ENCODE measurements around the gene CXCR3. TPM values are rescaled to one million over a fixed set of nuclear protein-coding genes. Genes with fewer than 3 reads are reported as not detected.

Gene CXCR3
- 0.08 to 0.09 TPM (median 0.09 TPM) in 4 of 5 replicates, not detected in the other for total RNA-seq (2022; extraction: Qiagen RNA extraction)

DNA sequence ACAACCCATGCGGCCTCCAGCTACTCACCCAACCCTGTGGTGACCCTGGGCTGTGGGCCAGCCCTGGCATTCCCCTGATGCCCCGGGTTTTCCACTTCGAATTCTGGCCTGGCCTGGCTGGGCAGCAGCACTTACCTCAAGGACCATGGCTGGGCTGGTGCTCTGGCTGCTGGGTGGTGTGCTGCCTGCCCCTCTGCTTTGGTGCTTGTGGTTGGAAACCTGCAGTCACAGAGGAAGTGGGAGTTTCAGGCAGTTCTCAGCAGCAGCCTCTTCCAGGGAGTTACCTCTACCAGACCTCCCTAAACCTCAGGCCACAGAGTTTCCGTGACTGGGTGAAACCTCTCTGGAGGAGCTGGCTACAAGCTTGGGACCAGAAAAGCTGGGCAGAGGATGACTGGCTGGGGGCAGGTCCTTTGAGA is at the start of gene CXCR3:
CXCR3 (minus strand) TSS at position 209 of the 419 bp plus-strand sequence; CDS start at position 147, 62 bp downstream.

GRCh38 chrX:71667328-71668247 is 49.3 kb upstream of the CXCR3 start, which contains the start of gene LOC101059915:
Gene LOC101059915, plus strand, starts transcription at chrX:71667546.

GRCh38 chrX:71578253-71579135 is 39.8 kb downstream of the CXCR3 start, which contains the start of gene GCNA:
Gene GCNA, plus strand, starts transcription at chrX:71578437. Its CDS starts 2,385 bp downstream, at chrX:71580822.

Other genes with a start within 250 kb of the CXCR3 start
- gene OGT, start 85.4 kb downstream of the CXCR3 start, total RNA-seq (2022; extraction: Qiagen RNA extraction): 26.4 to 41.9 TPM (median 39.8 TPM) in 5 replicates
- 1.5 to 2.0 TPM (median 1.9 TPM) in 5 replicates for gene GCNA, start 40.1 kb downstream of the CXCR3 start, total RNA-seq (2022; extraction: Qiagen RNA extraction)
- not detected in 5 replicates for gene CXorf49, start 99.8 kb upstream of the CXCR3 start, total RNA-seq (2022; extraction: Qiagen RNA extraction)
- gene CXorf49B, start 144.8 kb upstream of the CXCR3 start, total RNA-seq (2022; extraction: Qiagen RNA extraction): not detected in 5 replicates